GM18507 (cell line): Measurements from ENCODE around the gene CACNA2D3.

Experiments used
- DNase-seq: peaks from one replicate; pipeline ENCODE4 v3.0.0; 2011; ENCODE audit warnings: low read depth; ENCODE audit not compliant: insufficient read length; ENCODE audit errors: extremely low spot score
- FAIRE-seq: peaks from 2 replicates; lab custom pipeline; 2011; peaks lifted over from hg19 to GRCh38; lab: Jason Lieb, UNC

CACNA2D3 gene

DNA sequence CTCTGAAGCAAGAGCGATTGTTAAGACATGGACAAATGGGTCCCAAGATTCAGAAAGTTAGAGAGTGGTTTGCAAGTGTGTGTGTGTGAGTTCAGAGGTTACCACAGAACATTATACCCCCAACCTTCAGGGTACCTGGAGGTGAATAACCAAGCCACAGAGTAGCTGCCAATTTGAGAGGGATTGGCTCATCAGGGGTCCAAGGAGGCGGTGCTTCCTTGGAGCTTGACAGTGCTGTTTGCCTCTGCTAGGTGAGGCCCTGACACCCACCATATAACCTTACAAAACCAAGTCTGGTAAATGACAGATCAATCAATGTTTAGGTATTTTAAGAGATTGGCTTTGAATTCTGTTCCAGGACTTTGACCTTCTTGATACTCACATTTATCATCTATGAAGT lies 769.8 kb downstream of the CACNA2D3 start:
- FAIRE-seq (no peak), DNase-seq (no peak)

DNA sequence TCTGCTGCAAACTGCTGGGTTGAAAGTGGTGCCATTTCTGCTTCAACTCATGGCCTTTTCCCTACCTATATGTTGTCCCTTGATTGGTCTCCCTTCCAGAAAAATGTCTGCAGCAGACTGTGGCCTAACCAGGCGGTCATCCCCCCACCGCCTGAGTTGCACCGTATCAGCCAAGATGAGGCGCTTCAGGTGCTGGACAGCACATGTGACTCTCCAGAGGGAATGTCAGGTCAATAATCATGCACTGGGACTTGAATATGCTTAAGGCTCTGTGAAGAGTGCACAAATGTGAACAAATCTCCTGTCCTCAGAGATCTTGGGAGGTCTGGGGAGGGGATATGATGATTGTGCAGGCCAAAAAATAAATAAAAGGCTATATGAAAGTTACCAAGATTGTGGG lies 773.3 kb downstream of the CACNA2D3 start:
- DNase-seq (no peak), FAIRE-seq (no peak)

DNA sequence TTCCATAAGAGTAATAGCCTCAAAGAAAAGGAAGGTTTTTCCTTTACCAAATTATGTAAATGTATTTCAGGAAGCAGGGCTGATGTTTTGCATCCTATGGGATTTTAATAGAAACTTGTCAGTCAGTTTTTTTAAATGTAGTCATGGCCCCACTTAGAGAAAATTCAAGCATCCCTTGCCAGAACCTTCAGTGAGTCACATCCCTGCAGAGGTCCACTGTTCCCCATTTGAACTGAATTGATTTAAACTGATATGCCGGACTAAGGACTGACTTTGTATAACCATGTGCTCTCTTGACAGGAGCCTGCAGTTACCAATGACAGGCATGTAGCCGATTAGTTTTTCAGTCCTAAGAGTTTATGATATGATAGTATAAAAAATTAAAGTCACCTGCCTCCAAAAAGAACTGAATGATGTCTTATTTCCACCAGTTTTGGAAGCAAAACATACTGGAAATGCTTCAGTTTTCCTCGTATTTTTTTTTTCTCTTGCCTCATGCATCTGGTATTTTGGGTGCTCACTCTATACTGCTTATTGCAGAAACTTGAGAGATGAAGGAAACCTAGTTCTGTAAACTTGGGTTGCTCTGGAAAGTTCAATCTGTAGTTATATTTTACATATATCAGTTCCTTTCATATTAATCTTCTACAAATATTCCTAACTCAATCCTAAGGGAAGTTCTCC lies 774.8 kb downstream of the CACNA2D3 start:
- DNase-seq (no peak), FAIRE-seq (no peak)

- no peak for FAIRE-seq
- DNase-seq = no peak
Observed at GRCh38 chr3:54899273-54899672, 776.9 kb downstream of the CACNA2D3 start.

DNA sequence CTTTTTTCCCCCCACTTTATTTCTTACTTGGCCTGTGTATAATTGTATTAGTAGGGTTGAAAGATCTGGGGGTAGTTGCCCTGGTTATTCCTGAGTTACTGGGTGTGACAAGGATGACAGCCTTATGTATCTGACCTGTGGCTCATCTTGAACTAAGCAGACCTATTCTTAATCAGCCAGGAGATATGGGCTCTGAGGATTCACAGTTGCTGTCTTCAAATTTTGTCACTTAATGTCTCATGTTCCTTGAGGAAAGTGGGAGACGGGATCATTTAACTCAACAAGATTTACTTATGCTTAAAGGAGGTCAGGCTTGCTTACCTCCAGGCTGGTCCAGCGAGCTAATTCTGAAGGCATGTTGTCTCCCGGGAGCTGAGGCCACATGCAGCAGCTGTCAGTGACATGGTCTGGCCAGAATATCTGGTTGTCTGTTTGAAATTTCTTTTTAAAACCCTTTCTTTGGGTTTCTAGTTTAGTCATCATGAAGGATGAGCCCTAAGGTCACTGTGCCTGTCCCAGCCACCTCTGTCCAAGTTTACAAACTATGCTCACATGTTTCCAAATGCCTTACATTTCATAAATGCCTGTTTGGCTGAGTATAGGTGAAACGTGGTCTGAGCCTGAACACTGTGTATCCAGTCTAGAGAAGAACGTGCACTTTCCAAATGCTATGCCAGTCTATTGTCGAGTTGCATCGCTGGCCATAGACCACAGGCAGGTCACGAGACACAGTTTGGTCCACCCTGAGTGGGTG lies 778.7 kb downstream of the CACNA2D3 start:
- FAIRE-seq = no peak
- DNase-seq = no peak

- FAIRE-seq (no peak), DNase-seq (no peak)
Observed at GRCh38 chr3:54901906-54902685, 779.7 kb downstream of the CACNA2D3 start.

DNA sequence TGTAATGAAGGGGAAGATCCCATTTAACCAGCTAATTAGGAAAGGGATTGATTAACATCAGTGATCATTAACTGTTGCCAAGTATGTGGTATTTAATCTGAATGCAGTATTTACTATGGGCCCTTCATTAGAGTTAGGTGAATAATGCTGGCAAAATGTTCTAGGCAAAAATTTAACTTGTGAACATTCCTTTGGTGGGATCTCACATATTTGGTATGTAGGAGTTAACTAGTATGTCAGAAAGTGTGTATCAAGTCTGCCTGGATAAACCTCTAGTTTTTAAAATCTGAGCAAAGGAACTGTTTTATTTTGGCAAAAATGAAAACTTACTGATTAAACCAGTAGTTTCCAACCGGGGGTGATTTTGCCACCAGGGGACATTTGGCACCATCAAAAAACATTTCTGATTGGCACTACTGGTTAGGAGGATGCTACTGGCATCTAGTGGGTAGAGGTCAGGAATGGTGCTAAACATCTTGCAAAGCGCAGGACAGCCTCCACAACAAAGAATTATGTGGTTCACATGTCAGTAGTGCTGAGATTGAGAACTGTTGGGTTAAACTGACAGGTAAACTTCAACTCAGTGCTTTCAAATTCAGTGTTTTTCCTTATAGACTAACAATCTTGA lies 783.0 kb downstream of the CACNA2D3 start:
- FAIRE-seq (no peak), DNase-seq (no peak)

GRCh38 chr3:54905920-54906319 lies 783.6 kb downstream of the CACNA2D3 start:
- DNase-seq (no peak), FAIRE-seq (no peak)

GRCh38 chr3:54906763-54907162 lies 784.4 kb downstream of the CACNA2D3 start:
- no peak for DNase-seq
- FAIRE-seq = no peak

DNA sequence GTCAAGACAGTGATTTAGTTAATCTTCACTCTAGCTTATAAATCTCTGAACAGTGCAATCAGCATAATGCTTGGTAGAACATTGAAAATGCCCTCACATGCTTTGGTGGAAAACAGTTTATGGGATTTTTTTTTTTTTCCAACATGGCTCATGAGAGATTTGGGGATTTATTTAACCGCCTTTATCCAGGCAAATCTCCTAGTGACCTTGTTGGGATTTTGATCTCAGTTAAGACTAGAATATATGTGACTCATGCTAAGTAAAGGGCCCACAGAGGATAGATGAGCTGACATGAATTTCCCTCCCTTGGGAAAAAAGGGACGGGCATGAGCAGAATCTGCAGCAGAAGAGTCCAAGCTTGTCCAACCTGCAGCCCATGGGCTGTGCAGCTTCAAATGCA lies 786.8 kb downstream of the CACNA2D3 start:
- FAIRE-seq = no peak
- DNase-seq = no peak

GRCh38 chr3:54914180-54914579 lies 791.8 kb downstream of the CACNA2D3 start:
- no peak for DNase-seq
- FAIRE-seq = no peak

GRCh38 chr3:54915181-54915580 lies 792.8 kb downstream of the CACNA2D3 start:
- FAIRE-seq (no peak), DNase-seq (no peak)

GRCh38 chr3:54915976-54916375 lies 793.6 kb downstream of the CACNA2D3 start:
- no peak for FAIRE-seq
- no peak for DNase-seq

GRCh38 chr3:54916732-54917131 lies 794.4 kb downstream of the CACNA2D3 start:
- no peak for DNase-seq

DNA sequence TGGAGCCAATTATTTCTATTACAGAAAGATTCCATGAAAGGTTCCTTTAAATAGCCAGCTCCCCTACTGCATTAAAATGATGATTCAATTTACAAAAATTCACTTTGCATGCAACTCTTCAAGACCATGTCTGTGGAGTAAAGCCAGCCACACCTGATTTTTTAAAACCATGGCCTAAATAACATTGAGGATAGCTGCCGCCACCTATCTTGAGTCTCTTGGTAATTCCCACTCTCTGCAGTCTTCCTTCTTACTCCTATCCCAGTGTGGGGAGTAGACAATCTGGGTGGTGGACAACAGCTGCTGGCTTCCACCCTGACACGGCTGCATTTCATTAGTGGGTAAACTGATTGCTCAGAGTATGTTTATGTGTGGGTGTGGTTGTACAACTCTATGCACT lies 794.8 kb downstream of the CACNA2D3 start:
- DNase-seq = no peak
- no peak for FAIRE-seq

More at GRCh38 chr3:54916732-54917131, 794.4 kb downstream of the CACNA2D3 start:
- FAIRE-seq = no peak

DNA sequence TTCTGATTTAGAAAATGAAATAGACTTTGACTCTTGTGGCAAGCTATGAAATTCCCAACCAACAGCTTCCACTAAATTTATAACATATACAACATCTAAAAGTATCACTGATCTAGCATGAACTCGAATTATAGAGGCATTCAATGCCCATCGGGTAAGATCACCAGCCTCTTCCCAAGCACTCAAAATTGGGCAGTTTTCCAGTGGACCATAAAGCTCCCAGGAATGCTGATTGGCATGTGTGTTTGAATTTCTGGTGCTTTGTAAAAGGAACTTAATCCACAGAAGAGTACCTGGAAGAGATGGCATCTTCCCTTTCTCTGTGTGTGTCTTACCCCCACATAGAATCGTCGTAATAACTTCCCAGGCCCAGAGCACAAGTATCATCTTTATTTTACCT lies 795.5 kb downstream of the CACNA2D3 start:
- no peak for FAIRE-seq
- DNase-seq = no peak

- DNase-seq (no peak), FAIRE-seq (no peak)
Observed at GRCh38 chr3:54918516-54918915, 796.2 kb downstream of the CACNA2D3 start.

GRCh38 chr3:54928046-54928770 lies 805.9 kb downstream of the CACNA2D3 start, which contains the start of gene LRTM1:
Gene LRTM1, minus strand, starts transcription at chr3:54928059. Its CDS starts 148 bp downstream, at chr3:54927911.
- no peak for DNase-seq
- no peak for FAIRE-seq

GRCh38 chr3:54931182-54931581 lies 808.8 kb downstream of the CACNA2D3 start:
- FAIRE-seq = no peak
- no peak for DNase-seq
